ENCODE measurements around the gene INTS4. TPM values are rescaled to one million over a fixed set of nuclear protein-coding genes. Genes with fewer than 3 reads are reported as not detected.
"Not testable (repeated sequence)": the region's sequence is repeated elsewhere in the genome, so short reads cannot be mapped to it uniquely, and the experiment has no call there.

INTS4 gene
- total and polyA plus RNA-seq, 4 donors, result 25.3 to 42.3 (median 29.7) TPM

GRCh38 chr11:78037825-78038620 is 43.6 kb upstream of the INTS4 start:
- 86% methylated on average over 9 of the region's 9 CpGs for WGBS (ENCODE audit: insufficient coverage)

GRCh38 chr11:78037056-78037455 is 42.6 kb upstream of the INTS4 start:
- Histone ChIP-seq H3K4me3 (ENCODE audit: low read depth, low read length) (no peak overlapping the region), H3K27ac (ENCODE audit: low read depth, low read length) (no peak overlapping the region), H3K27me3 (ENCODE audit: control insufficient read depth, insufficient read depth, low read length) (no peaks in the 10 kb centered on the region), H3K9me3 (ENCODE audit: control insufficient read depth, insufficient read depth, low read length) (no peaks in the 10 kb centered on the region), H3K4me1 (ENCODE audit: control insufficient read depth, insufficient read depth, low read length) (peaks cover 31% of the 10 kb centered on the region), H3K36me3 (ENCODE audit: control insufficient read depth, insufficient read depth, low read length) (no peaks in the 10 kb centered on the region)
- no peak for DNase-seq (ENCODE audit: low read depth in 4 of 6, low spot score in 6 of 6)
- 83% methylated on average over 3 of the region's 3 CpGs for WGBS (ENCODE audit: insufficient coverage)

More at GRCh38 chr11:78037825-78038620, 43.6 kb upstream of the INTS4 start:
- no peak for DNase-seq (ENCODE audit: low read depth in 4 of 6, low spot score in 6 of 6)
- Histone ChIP-seq H3K9me3 (ENCODE audit: control insufficient read depth, insufficient read depth, low read length) (no peaks in the 10 kb centered on the region), H3K4me1 (ENCODE audit: control insufficient read depth, insufficient read depth, low read length) (peaks cover 30% of the 10 kb centered on the region), H3K4me3 (ENCODE audit: low read depth, low read length) (no peak overlapping the region), H3K36me3 (ENCODE audit: control insufficient read depth, insufficient read depth, low read length) (no peaks in the 10 kb centered on the region), H3K27ac (ENCODE audit: low read depth, low read length) (no peak overlapping the region), H3K27me3 (ENCODE audit: control insufficient read depth, insufficient read depth, low read length) (no peaks in the 10 kb centered on the region)

- no peaks in the 10 kb centered on the region for H3K9me3 ChIP-seq (ENCODE audit: control insufficient read depth, insufficient read depth, low read length)
- peaks cover 39% of the 10 kb centered on the region for H3K4me1 ChIP-seq (ENCODE audit: control insufficient read depth, insufficient read depth, low read length)
- no peak overlapping the region for H3K27ac ChIP-seq (ENCODE audit: low read depth, low read length)
- no peaks in the 10 kb centered on the region for H3K27me3 ChIP-seq (ENCODE audit: control insufficient read depth, insufficient read depth, low read length)
- no peaks in the 10 kb centered on the region for H3K36me3 ChIP-seq (ENCODE audit: control insufficient read depth, insufficient read depth, low read length)
- no peak for DNase-seq (ENCODE audit: low read depth in 4 of 6, low spot score in 6 of 6)
- H3K4me3 ChIP-seq (ENCODE audit: low read depth, low read length), result no peak overlapping the region
- 96% methylated on average over 2 of the region's 3 CpGs for WGBS (ENCODE audit: insufficient coverage)
Measured at GRCh38 chr11:78036313-78036712, 41.8 kb upstream of the INTS4 start.

- H3K4me1 ChIP-seq (ENCODE audit: control insufficient read depth, insufficient read depth, low read length), result peaks cover 41% of the 10 kb centered on the region
- H3K27me3 ChIP-seq (ENCODE audit: control insufficient read depth, insufficient read depth, low read length), result no peaks in the 10 kb centered on the region
- no peaks in the 10 kb centered on the region for H3K9me3 ChIP-seq (ENCODE audit: control insufficient read depth, insufficient read depth, low read length)
- DNase-seq (ENCODE audit: low read depth in 4 of 6, low spot score in 6 of 6), result no peak
- no peak overlapping the region for H3K4me3 ChIP-seq (ENCODE audit: low read depth, low read length)
- no peaks in the 10 kb centered on the region for H3K36me3 ChIP-seq (ENCODE audit: control insufficient read depth, insufficient read depth, low read length)
- no peak overlapping the region for H3K27ac ChIP-seq (ENCODE audit: low read depth, low read length)
- WGBS (ENCODE audit: insufficient coverage), result 73% methylated on average over 7 of the region's 10 CpGs
Measured at GRCh38 chr11:78034623-78035022, 40.2 kb upstream of the INTS4 start.

GRCh38 chr11:78033040-78033439 is 38.6 kb upstream of the INTS4 start:
- Histone ChIP-seq H3K36me3 (ENCODE audit: control insufficient read depth, insufficient read depth, low read length) (no peaks in the 10 kb centered on the region), H3K4me3 (ENCODE audit: low read depth, low read length) (no peak overlapping the region), H3K27ac (ENCODE audit: low read depth, low read length) (no peak overlapping the region), H3K27me3 (ENCODE audit: control insufficient read depth, insufficient read depth, low read length) (no peaks in the 10 kb centered on the region), H3K9me3 (ENCODE audit: control insufficient read depth, insufficient read depth, low read length) (no peaks in the 10 kb centered on the region), H3K4me1 (ENCODE audit: control insufficient read depth, insufficient read depth, low read length) (peaks cover 30% of the 10 kb centered on the region)
- no peak for DNase-seq (ENCODE audit: low read depth in 4 of 6, low spot score in 6 of 6)
- 95% methylated on average over 2 of the region's 4 CpGs for WGBS (ENCODE audit: insufficient coverage)

GRCh38 chr11:78032090-78032489 is 37.6 kb upstream of the INTS4 start:
- Histone ChIP-seq H3K9me3 (ENCODE audit: control insufficient read depth, insufficient read depth, low read length) (no peaks in the 10 kb centered on the region), H3K27ac (ENCODE audit: low read depth, low read length) (peak overlapping the region; percentile 92), H3K4me1 (ENCODE audit: control insufficient read depth, insufficient read depth, low read length) (peaks cover 28% of the 10 kb centered on the region), H3K27me3 (ENCODE audit: control insufficient read depth, insufficient read depth, low read length) (no peaks in the 10 kb centered on the region), H3K36me3 (ENCODE audit: control insufficient read depth, insufficient read depth, low read length) (no peaks in the 10 kb centered on the region), H3K4me3 (ENCODE audit: low read depth, low read length) (no peak overlapping the region)
- peak in 1 of 6 donors; percentile 35 for DNase-seq (ENCODE audit: low read depth in 4 of 6, low spot score in 6 of 6)

GRCh38 chr11:78031629-78032028 is 37.2 kb upstream of the INTS4 start:
- no peak overlapping the region for H3K4me3 ChIP-seq (ENCODE audit: low read depth, low read length)
- WGBS (ENCODE audit: insufficient coverage), result 100% methylated on average over 1 of the region's 3 CpGs

GRCh38 chr11:78030429-78031325 is 36.2 kb upstream of the INTS4 start:
- DNase-seq (ENCODE audit: low read depth in 4 of 6, low spot score in 6 of 6), result peak; percentile 84 to 99 (median 92)
- no peaks in the 10 kb centered on the region for H3K27me3 ChIP-seq (ENCODE audit: control insufficient read depth, insufficient read depth, low read length)
- peak overlapping the region; percentile 92 for H3K27ac ChIP-seq (ENCODE audit: low read depth, low read length)
- 4% methylated on average over 4 of the region's 7 CpGs for WGBS (ENCODE audit: insufficient coverage)
- H3K36me3 ChIP-seq (ENCODE audit: control insufficient read depth, insufficient read depth, low read length), result no peaks in the 10 kb centered on the region
- peaks cover 26% of the 10 kb centered on the region for H3K4me1 ChIP-seq (ENCODE audit: control insufficient read depth, insufficient read depth, low read length)
- H3K9me3 ChIP-seq (ENCODE audit: control insufficient read depth, insufficient read depth, low read length), result no peaks in the 10 kb centered on the region
- H3K4me3 ChIP-seq (ENCODE audit: low read depth, low read length), result no peak overlapping the region

More at GRCh38 chr11:78031629-78032028, 37.2 kb upstream of the INTS4 start:
- Histone ChIP-seq H3K36me3 (ENCODE audit: control insufficient read depth, insufficient read depth, low read length) (no peaks in the 10 kb centered on the region), H3K9me3 (ENCODE audit: control insufficient read depth, insufficient read depth, low read length) (no peaks in the 10 kb centered on the region), H3K27ac (ENCODE audit: low read depth, low read length) (peak overlapping the region; percentile 92), H3K4me1 (ENCODE audit: control insufficient read depth, insufficient read depth, low read length) (peaks cover 26% of the 10 kb centered on the region), H3K27me3 (ENCODE audit: control insufficient read depth, insufficient read depth, low read length) (no peaks in the 10 kb centered on the region)
- DNase-seq (ENCODE audit: low read depth in 4 of 6, low spot score in 6 of 6), result no peak

GRCh38 chr11:78028423-78028822 is 34.0 kb upstream of the INTS4 start:
- H3K36me3 ChIP-seq (ENCODE audit: control insufficient read depth, insufficient read depth, low read length); H3K27ac ChIP-seq (ENCODE audit: low read depth, low read length); H3K27me3 ChIP-seq (ENCODE audit: control insufficient read depth, insufficient read depth, low read length); H3K4me3 ChIP-seq (ENCODE audit: low read depth, low read length); DNase-seq (ENCODE audit: low read depth in 4 of 6, low spot score in 6 of 6); H3K9me3 ChIP-seq (ENCODE audit: control insufficient read depth, insufficient read depth, low read length): not testable (repeated sequence)
- WGBS (ENCODE audit: insufficient coverage), result 95% methylated on average over 6 of the region's 9 CpGs
- H3K4me1 ChIP-seq (ENCODE audit: control insufficient read depth, insufficient read depth, low read length), result peaks cover 27% of the 10 kb centered on the region
